SK-N-SH (cell line): Measurements from ENCODE around the gene IFT122. TPM values are rescaled to one million over a fixed set of nuclear protein-coding genes. Genes with fewer than 3 reads are reported as not detected.

ENCODE experiments used
- CTCF ChIA-PET: fragments of 300-600, 350-600 bp; formaldehyde crosslinking; extraction: SDS; loops from one replicate; lab custom pipeline; 2021; lab: Yijun Ruan, JAX
- POLR2A ChIA-PET: fragments of 350-600 bp; sonication (Branson Sonifier 250); formaldehyde crosslinking; extraction: SDS; loops from one replicate; lab custom pipeline; 2020; ENCODE audit warnings: antibody characterized with exemption, inconsistent platforms; lab: Yijun Ruan, JAX
- DNase-seq: peaks from one replicate; pipeline ENCODE4 v3.0.0; 2012
- H2AFZ ChIP-seq: fragments of 200-600 bp; sonication (generic); 2 replicates; pipeline ENCODE4 v1.8.1; 2016; ENCODE audit warnings: antibody characterized with exemption, mild to moderate bottlenecking, low read depth
- H3F3A ChIP-seq: fragments of 200-600 bp; sonication (generic); replicated peaks from 2 replicates; pipeline ENCODE3; 2016; ENCODE audit warnings: antibody characterized with exemption, mild to moderate bottlenecking; ENCODE audit not compliant: insufficient read depth
- H3K27ac ChIP-seq, 2 experiments: fragments of 200-500 bp in 1 of 2; fragments of 200-600 bp in 1 of 2; sonication (Bioruptor generic) in 1 of 2; sonication (generic), shearing (Covaris generic) in 1 of 2; 2 replicates each; pipeline versions ENCODE4 v1.5.1 to v1.6.1; 2014 to 2016; ENCODE audit warnings: low read depth in 2 of 2, inconsistent platforms in 1 of 2, low read length in 1 of 2, mild to moderate bottlenecking in 1 of 2, mixed read lengths in 1 of 2
- H3K27me3 ChIP-seq: fragments of 200-600 bp; sonication (generic), shearing (Covaris generic); 2 replicates; pipeline ENCODE4 v1.6.1; 2016; ENCODE audit warnings: mixed run types; ENCODE audit not compliant: insufficient read depth
- H3K36me3 ChIP-seq, 2 experiments: fragments of 200-500 bp in 1 of 2; fragments of 200-600 bp in 1 of 2; sonication (Bioruptor generic) in 1 of 2; sonication (generic) in 1 of 2; replicated peaks in 1 of 2; 2 replicates each; pipeline versions ENCODE3 to v1.5.1; 2014 to 2016; ENCODE audit warnings: low read length in 1 of 2, mild to moderate bottlenecking in 1 of 2; ENCODE audit not compliant: insufficient read depth in 2 of 2, control insufficient read depth in 1 of 2
- H3K4me1 ChIP-seq, 2 experiments: fragments of 200-500 bp in 1 of 2; fragments of 200-600 bp in 1 of 2; sonication (Bioruptor generic) in 1 of 2; sonication (generic), shearing (Covaris generic) in 1 of 2; 2 replicates each; pipeline versions ENCODE4 v1.5.1 to v1.6.1; 2014 to 2016; ENCODE audit warnings: low read depth in 1 of 2, low read length in 1 of 2, mixed run types in 1 of 2; ENCODE audit not compliant: insufficient read depth in 2 of 2, control insufficient read depth in 1 of 2
- H3K4me2 ChIP-seq: fragments of 200-600 bp; sonication (generic), shearing (Covaris generic); 2 replicates; pipeline ENCODE4 v1.6.1; 2017; ENCODE audit warnings: mixed run types
- H3K4me3 ChIP-seq, 2 experiments: fragments of 200-500 bp in 1 of 2; fragments of 200-600 bp in 1 of 2; sonication (Bioruptor generic) in 1 of 2; sonication (generic), shearing (Covaris generic) in 1 of 2; 2 replicates each; pipeline versions ENCODE4 v1.5.1 to v1.8.1; 2014 to 2016; ENCODE audit warnings: low read depth in 2 of 2, inconsistent platforms in 1 of 2, low read length in 1 of 2, mild to moderate bottlenecking in 1 of 2, mixed read lengths in 1 of 2, moderate library complexity in 1 of 2
- H3K79me2 ChIP-seq: fragments of 200-600 bp; sonication (generic); 2 replicates; pipeline ENCODE4 v1.8.1; 2017; ENCODE audit warnings: mild to moderate bottlenecking; ENCODE audit not compliant: insufficient read depth
- H3K9ac ChIP-seq: fragments of 200-600 bp; sonication (generic); 2 replicates; pipeline ENCODE4 v1.6.1; 2017; ENCODE audit warnings: mixed run types
- H3K9me2 ChIP-seq: fragments of 200-600 bp; sonication (generic); 2 replicates; pipeline ENCODE4 v1.6.1; 2017; ENCODE audit warnings: mixed run types
- H3K9me3 ChIP-seq: fragments of 200-600 bp; sonication (generic); 2 replicates; pipeline ENCODE4 v1.6.1; 2017; ENCODE audit warnings: mixed run types, mild to moderate bottlenecking, moderate library complexity
- H4K20me1 ChIP-seq: fragments of 200-600 bp; sonication (generic); 2 replicates; pipeline ENCODE4 v1.6.1; 2017; ENCODE audit warnings: mild to moderate bottlenecking, mixed run types; ENCODE audit not compliant: insufficient read depth
- CHD2 ChIP-seq: fragments of 150-350 bp; IDR thresholded peaks from 2 replicates; pipeline ENCODE4 v1.6.1; 2018; ENCODE audit warnings: low read length; ENCODE audit not compliant: partially characterized antibody
- CTCF ChIP-seq: fragments of 200-600 bp; sonication (generic); IDR thresholded peaks from 2 replicates; pipeline ENCODE4 v1.6.1; 2017; ENCODE audit warnings: antibody characterized with exemption, mild to moderate bottlenecking, moderate library complexity
- ELF1 ChIP-seq: IDR thresholded peaks from 2 replicates; pipeline ENCODE4 v1.4.0; 2012
- FOXM1 ChIP-seq: IDR thresholded peaks from 2 replicates; pipeline ENCODE4 v1.4.0; 2012; ENCODE audit warnings: low read depth, mild to moderate bottlenecking
- GABPA ChIP-seq: IDR thresholded peaks from 2 replicates; pipeline ENCODE4 v1.4.0; 2012; ENCODE audit warnings: low read depth, mild to moderate bottlenecking
- GATA2 ChIP-seq: sonication (generic); formaldehyde crosslinking; IDR thresholded peaks from 2 replicates; pipeline ENCODE4 v1.5.0; 2020; ENCODE audit warnings: mild to moderate bottlenecking, missing genetic modification reagents
- IRF3 ChIP-seq: fragments of 150-350 bp; IDR thresholded peaks from 2 replicates; pipeline ENCODE4 v1.6.1; 2016; ENCODE audit warnings: mild to moderate bottlenecking, low read depth, low read length
- JUND ChIP-seq: IDR thresholded peaks from 2 replicates; pipeline ENCODE4 v1.4.0; 2012
- MXI1 ChIP-seq: IDR thresholded peaks from 2 replicates; pipeline ENCODE4 v1.6.1; 2012; ENCODE audit warnings: mild to moderate bottlenecking, low read depth, low read length, improper control_type of control experiment
- NRF1 ChIP-seq: IDR thresholded peaks from 2 replicates; pipeline ENCODE4 v1.6.1; 2012; ENCODE audit warnings: low read depth, mild to moderate bottlenecking, low read length
- RCOR1 ChIP-seq: fragments of 150-350 bp; IDR thresholded peaks from 2 replicates; pipeline ENCODE4 v1.6.1; 2017; ENCODE audit warnings: antibody characterized with exemption, low read length
- RFX5 ChIP-seq: IDR thresholded peaks from 2 replicates; pipeline ENCODE4 v1.6.1; 2012; ENCODE audit warnings: mild to moderate bottlenecking, improper control_type of control experiment, low read length
- RXRA ChIP-seq: IDR thresholded peaks from 2 replicates; pipeline ENCODE4 v1.4.0; 2012; ENCODE audit warnings: low read depth, mild to moderate bottlenecking, borderline replicate concordance
- SIN3A ChIP-seq: IDR thresholded peaks from 2 replicates; pipeline ENCODE4 v1.6.1; 2012; ENCODE audit warnings: low read depth, mild to moderate bottlenecking, low read length, moderate library complexity, borderline replicate concordance
- TAF1 ChIP-seq: IDR thresholded peaks from 2 replicates; pipeline ENCODE4 v1.6.1; 2012; ENCODE audit warnings: low read depth, mild to moderate bottlenecking, low read length, moderate library complexity, borderline replicate concordance
- USF2 ChIP-seq: fragments of 150-350 bp; IDR thresholded peaks from 2 replicates; pipeline ENCODE4 v1.6.1; 2017; ENCODE audit warnings: antibody characterized with exemption, low read length, low read depth, borderline replicate concordance
- WGBS: methylation state at CpG from one replicate; pipeline ENCODE4 v1.1.6; 2017; ENCODE audit warnings: low lambda C conversion rate; 5-methylcytosine and 5-hydroxymethylcytosine counted together
- polyA plus RNA-seq, 3 experiments: library from polyadenylated mRNA; depleted of rRNA; stranded (reverse); fragments of >200 nt; gene quantifications; 2 replicates each; pipeline ENCODE4 v1.2.3, GENCODE V29; 2012
- TF ChIP-seq, protein P1 (sequence below): IDR thresholded peaks from 2 replicates; pipeline ENCODE4; 2012

IFT122 gene
- polyA plus RNA-seq, 1 of the 3 experiments (the other 2 are of a cell fraction): 20.1 TPM

DNA sequence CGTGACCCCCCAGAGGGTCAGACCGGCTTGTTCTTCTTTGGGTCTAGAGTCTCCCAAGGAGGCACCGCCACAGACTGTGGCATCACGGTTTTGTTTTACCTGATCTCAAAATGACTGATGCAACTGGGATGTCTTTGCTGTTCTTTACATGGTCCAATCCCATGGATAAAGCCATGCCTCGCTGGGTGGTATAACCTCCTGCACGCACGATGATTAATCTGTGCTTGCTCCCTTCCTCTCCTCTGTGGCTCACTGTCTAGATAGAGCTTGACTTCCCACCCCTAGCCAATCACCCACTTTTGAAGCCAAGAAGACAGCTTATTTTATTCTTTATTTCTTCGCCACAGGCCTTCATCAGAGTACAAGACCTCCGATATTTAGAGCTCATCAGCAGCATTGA, 51.8 kb downstream of the IFT122 start:
- Histone ChIP-seq H3K9me3 (no peaks in the 10 kb centered on the region), H3F3A (peaks cover 6% of the 10 kb centered on the region), H4K20me1 (no peaks in the 10 kb centered on the region), H3K4me1 (peaks cover 0 to 10% of the 10 kb centered on the region in 2 experiments; a peak in 1 of 4 replicates), H3K4me2 (no peak overlapping the region), H3K4me3 (no peak overlapping the region), H3K79me2 (no peaks in the 10 kb centered on the region), H3K36me3 (peaks cover 6 to 11% of the 10 kb centered on the region in 2 experiments)
- WGBS: 98% methylated on average over 9 of the region's 9 CpGs
- TF ChIP-seq, protein P1, sequence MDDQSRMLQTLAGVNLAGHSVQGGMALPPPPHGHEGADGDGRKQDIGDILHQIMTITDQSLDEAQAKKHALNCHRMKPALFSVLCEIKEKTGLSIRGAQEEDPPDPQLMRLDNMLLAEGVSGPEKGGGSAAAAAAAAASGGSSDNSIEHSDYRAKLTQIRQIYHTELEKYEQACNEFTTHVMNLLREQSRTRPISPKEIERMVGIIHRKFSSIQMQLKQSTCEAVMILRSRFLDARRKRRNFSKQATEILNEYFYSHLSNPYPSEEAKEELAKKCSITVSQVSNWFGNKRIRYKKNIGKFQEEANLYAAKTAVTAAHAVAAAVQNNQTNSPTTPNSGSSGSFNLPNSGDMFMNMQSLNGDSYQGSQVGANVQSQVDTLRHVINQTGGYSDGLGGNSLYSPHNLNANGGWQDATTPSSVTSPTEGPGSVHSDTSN: no peak
- no peak for TF ChIP-seq JUND
- no peak for TF ChIP-seq ELF1
- TF ChIP-seq GATA2 (CRISPR knock-in tag): no peak
- TF ChIP-seq RXRA: no peak
- TF ChIP-seq NRF1: no peak
- TF ChIP-seq RCOR1: no peak
- no peak for TF ChIP-seq TAF1
- TF ChIP-seq CHD2: no peak
- TF ChIP-seq CTCF: no peak
- no peak for TF ChIP-seq USF2
- TF ChIP-seq GABPA: no peak
- no peak for TF ChIP-seq RFX5
- TF ChIP-seq SIN3A: no peak
- no peak for TF ChIP-seq FOXM1
- TF ChIP-seq IRF3: no peak
- no peak for TF ChIP-seq MXI1
- TF ChIP-seq, all 33 proteins: peak for 0
- Histone ChIP-seq H3K9ac (no peak overlapping the region), H3K27ac (no peak overlapping the region), H2AFZ (no peak overlapping the region), H3K27me3 (no peaks in the 10 kb centered on the region), H3K9me2 (no peaks in the 10 kb centered on the region)
- POLR2A ChIA-PET: no interaction called here
- CTCF ChIA-PET: interaction anchor here (1.0 to 3.3 kb wide), 6 partner anchors 9 to 450 kb away, joined by 3 to 37 read pairs (median 4); no protein-coding TSS in a partner anchor
- DNase-seq: no peak
